GM23248 (cell line): ENCODE results near the gene CBFA2T2.

Source experiments
- EZH2 ChIP-seq: fragments of 200-600 bp; sonication (generic); IDR thresholded peaks from 2 replicates; pipeline ENCODE4 v1.6.1; 2018; ENCODE audit warnings: antibody characterized with exemption, mild to moderate bottlenecking; ENCODE audit not compliant: insufficient read depth, poor library complexity, severe bottlenecking
- EZH2phosphoT487 ChIP-seq: fragments of 200-600 bp; sonication (generic); IDR thresholded peaks from 2 replicates; pipeline ENCODE4 v1.6.1; 2018; ENCODE audit warnings: antibody characterized with exemption, moderate library complexity, mild to moderate bottlenecking, low read depth; ENCODE audit not compliant: insufficient read depth

GRCh38 chr20:33493076-33493766 lies 3.3 kb downstream of the CBFA2T2 start:
- no peak for TF ChIP-seq EZH2phosphoT487
- no peak for TF ChIP-seq EZH2
